ENCODE results near the gene ADCK1. TPM values are rescaled to one million over a fixed set of nuclear protein-coding genes. Genes with fewer than 3 reads are reported as not detected.

The ADCK1 gene
- polyA plus RNA-seq, 2 donors, result 4.4 to 5.2 TPM

- H3K27me3 ChIP-seq (ENCODE audit: control insufficient read depth in 1 of 2, insufficient read depth in 2 of 2, low read length in 2 of 2), result no peaks in the 10 kb centered on the region
- H3K4me1 ChIP-seq (ENCODE audit: control insufficient read depth in 2 of 2, insufficient read depth in 2 of 2, low read length in 1 of 2), result no peaks in the 10 kb centered on the region
- no peaks in the 10 kb centered on the region for H3K9me3 ChIP-seq (ENCODE audit: control insufficient read depth in 2 of 2, insufficient read depth in 1 of 2, low read depth in 1 of 2, low read length in 1 of 2)
- H3K36me3 ChIP-seq (ENCODE audit: control insufficient read depth in 2 of 2, insufficient read depth in 2 of 2, low read length in 1 of 2), result peaks cover 0 to 2% of the 10 kb centered on the region in 2 donors
- 28 to 50% methylated on average over 3 of the region's 3 CpGs for WGBS, 2 donors
- H3K27ac ChIP-seq (ENCODE audit: low read depth in 2 of 2, low read length in 1 of 2), result no peak overlapping the region
- no peak overlapping the region for H3K4me3 ChIP-seq (ENCODE audit: low read depth in 1 of 2, low read length in 2 of 2)
These were observed 32.4 kb downstream of the ADCK1 start for GRCh38 chr14:77832297-77832696.

DNA sequence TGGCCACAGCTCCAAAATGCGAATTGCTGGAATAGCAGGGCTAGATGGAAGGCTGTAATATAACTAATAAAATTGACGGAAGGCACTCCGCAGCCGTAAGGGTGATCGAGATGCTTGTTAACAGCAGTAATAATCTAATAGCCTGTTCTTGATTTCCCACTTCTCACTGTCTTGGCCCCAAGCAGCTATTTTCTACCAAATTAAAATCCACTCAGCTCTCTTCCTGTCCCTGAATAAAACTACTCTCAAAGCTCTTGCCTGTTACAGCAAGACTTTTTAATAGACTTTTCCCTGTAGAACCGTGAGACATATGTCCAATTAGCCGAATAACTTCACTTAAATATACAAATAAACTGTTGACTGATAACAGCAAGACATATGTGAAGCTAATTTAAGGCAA lies 38.0 kb downstream of the ADCK1 start:
- 79 to 89% methylated on average over 7 of the region's 7 CpGs for WGBS, 2 donors
- H3K9me3 ChIP-seq (ENCODE audit: control insufficient read depth in 2 of 2, insufficient read depth in 1 of 2, low read depth in 1 of 2, low read length in 1 of 2), result no peaks in the 10 kb centered on the region

GRCh38 chr14:77838831-77839511 lies 39.1 kb downstream of the ADCK1 start:
- Histone ChIP-seq H3K9me3 (ENCODE audit: control insufficient read depth in 2 of 2, insufficient read depth in 1 of 2, low read depth in 1 of 2, low read length in 1 of 2) (no peaks in the 10 kb centered on the region), H3K4me3 (ENCODE audit: low read depth in 1 of 2, low read length in 2 of 2) (no peak overlapping the region), H3K36me3 (ENCODE audit: control insufficient read depth in 2 of 2, insufficient read depth in 2 of 2, low read length in 1 of 2) (peaks cover 0 to 4% of the 10 kb centered on the region in 2 donors), H3K27ac (ENCODE audit: low read depth in 2 of 2, low read length in 1 of 2) (no peak overlapping the region), H3K4me1 (ENCODE audit: control insufficient read depth in 2 of 2, insufficient read depth in 2 of 2, low read length in 1 of 2) (no peaks in the 10 kb centered on the region), H3K27me3 (ENCODE audit: control insufficient read depth in 1 of 2, insufficient read depth in 2 of 2, low read length in 2 of 2) (no peaks in the 10 kb centered on the region)
- 71 to 73% methylated on average over 8 of the region's 8 CpGs for WGBS, 2 donors

More for the DNA sequence above, 38.0 kb downstream of the ADCK1 start:
- Histone ChIP-seq H3K4me1 (ENCODE audit: control insufficient read depth in 2 of 2, insufficient read depth in 2 of 2, low read length in 1 of 2) (no peaks in the 10 kb centered on the region), H3K4me3 (ENCODE audit: low read depth in 1 of 2, low read length in 2 of 2) (no peak overlapping the region), H3K27me3 (ENCODE audit: control insufficient read depth in 1 of 2, insufficient read depth in 2 of 2, low read length in 2 of 2) (no peaks in the 10 kb centered on the region), H3K27ac (ENCODE audit: low read depth in 2 of 2, low read length in 1 of 2) (no peak overlapping the region), H3K36me3 (ENCODE audit: control insufficient read depth in 2 of 2, insufficient read depth in 2 of 2, low read length in 1 of 2) (peaks cover 0 to 4% of the 10 kb centered on the region in 2 donors)

DNA sequence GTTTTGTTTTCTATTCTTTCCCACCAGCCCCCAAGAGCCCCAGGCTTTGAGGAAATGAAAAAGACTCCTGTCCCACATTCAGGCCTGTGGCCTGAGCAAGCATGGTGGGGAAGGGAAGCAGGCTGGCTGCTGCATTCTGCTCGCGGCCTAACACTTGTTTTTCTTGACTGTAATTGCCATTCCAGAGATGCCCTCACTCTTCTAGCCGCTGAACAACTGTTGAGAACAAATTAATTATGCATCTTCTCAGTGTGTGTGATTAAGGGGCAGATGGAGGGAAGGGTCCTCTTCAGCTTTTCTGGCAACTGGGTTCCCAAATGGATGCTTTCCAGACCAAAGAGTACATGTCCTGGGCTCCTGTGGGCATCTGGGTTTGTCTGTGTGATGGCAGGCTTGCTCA lies 43.3 kb downstream of the ADCK1 start:
- H3K4me3 ChIP-seq (ENCODE audit: low read depth in 1 of 2, low read length in 2 of 2), result no peak overlapping the region
- H3K27me3 ChIP-seq (ENCODE audit: control insufficient read depth in 1 of 2, insufficient read depth in 2 of 2, low read length in 2 of 2), result no peaks in the 10 kb centered on the region
- no peaks in the 10 kb centered on the region for H3K4me1 ChIP-seq (ENCODE audit: control insufficient read depth in 2 of 2, insufficient read depth in 2 of 2, low read length in 1 of 2)
- H3K9me3 ChIP-seq (ENCODE audit: control insufficient read depth in 2 of 2, insufficient read depth in 1 of 2, low read depth in 1 of 2, low read length in 1 of 2), result no peaks in the 10 kb centered on the region
- H3K36me3 ChIP-seq (ENCODE audit: control insufficient read depth in 2 of 2, insufficient read depth in 2 of 2, low read length in 1 of 2), result peaks cover 0 to 2% of the 10 kb centered on the region in 2 donors
- H3K27ac ChIP-seq (ENCODE audit: low read depth in 2 of 2, low read length in 1 of 2), result no peak overlapping the region
- 88 to 91% methylated on average over 3 of the region's 3 CpGs for WGBS, 2 donors

DNA sequence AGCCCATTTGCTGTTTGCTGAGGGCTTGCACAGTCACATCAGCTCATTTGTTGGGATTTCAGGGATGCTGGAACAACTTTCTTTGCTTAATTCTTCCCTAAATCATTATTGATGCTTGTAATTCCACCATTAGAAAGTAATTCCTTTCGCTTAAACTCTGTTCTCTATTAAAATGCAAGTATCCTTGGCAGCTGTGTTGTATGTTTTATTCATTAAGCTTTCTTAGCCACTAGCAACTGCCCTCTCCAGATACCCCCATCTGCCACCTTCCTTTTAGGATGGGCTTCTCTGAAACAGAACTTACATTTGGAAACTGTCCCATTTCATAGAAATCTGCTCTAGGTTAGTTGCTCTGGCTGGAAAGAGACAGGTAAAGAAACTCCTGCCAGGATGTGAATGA lies 43.7 kb downstream of the ADCK1 start:
- Histone ChIP-seq H3K27me3 (ENCODE audit: control insufficient read depth in 1 of 2, insufficient read depth in 2 of 2, low read length in 2 of 2) (no peaks in the 10 kb centered on the region), H3K36me3 (ENCODE audit: control insufficient read depth in 2 of 2, insufficient read depth in 2 of 2, low read length in 1 of 2) (peaks cover 0 to 2% of the 10 kb centered on the region in 2 donors), H3K4me3 (ENCODE audit: low read depth in 1 of 2, low read length in 2 of 2) (no peak overlapping the region), H3K9me3 (ENCODE audit: control insufficient read depth in 2 of 2, insufficient read depth in 1 of 2, low read depth in 1 of 2, low read length in 1 of 2) (no peaks in the 10 kb centered on the region), H3K27ac (ENCODE audit: low read depth in 2 of 2, low read length in 1 of 2) (no peak overlapping the region), H3K4me1 (ENCODE audit: control insufficient read depth in 2 of 2, insufficient read depth in 2 of 2, low read length in 1 of 2) (no peaks in the 10 kb centered on the region)
- 94 to 97% methylated on average over 1 of the region's 1 CpG for WGBS, 2 donors

- H3K9me3 ChIP-seq (ENCODE audit: control insufficient read depth in 2 of 2, insufficient read depth in 1 of 2, low read depth in 1 of 2, low read length in 1 of 2), result no peaks in the 10 kb centered on the region
- H3K4me3 ChIP-seq (ENCODE audit: low read depth in 1 of 2, low read length in 2 of 2), result no peak overlapping the region
- peaks cover 0 to 2% of the 10 kb centered on the region in 2 donors for H3K36me3 ChIP-seq (ENCODE audit: control insufficient read depth in 2 of 2, insufficient read depth in 2 of 2, low read length in 1 of 2)
- H3K27me3 ChIP-seq (ENCODE audit: control insufficient read depth in 1 of 2, insufficient read depth in 2 of 2, low read length in 2 of 2), result no peaks in the 10 kb centered on the region
- no peak overlapping the region for H3K27ac ChIP-seq (ENCODE audit: low read depth in 2 of 2, low read length in 1 of 2)
- no peaks in the 10 kb centered on the region for H3K4me1 ChIP-seq (ENCODE audit: control insufficient read depth in 2 of 2, insufficient read depth in 2 of 2, low read length in 1 of 2)
- 68 to 79% methylated on average over 4 of the region's 4 CpGs for WGBS, 2 donors
These were observed 44.9 kb downstream of the ADCK1 start for GRCh38 chr14:77844802-77845201.

DNA sequence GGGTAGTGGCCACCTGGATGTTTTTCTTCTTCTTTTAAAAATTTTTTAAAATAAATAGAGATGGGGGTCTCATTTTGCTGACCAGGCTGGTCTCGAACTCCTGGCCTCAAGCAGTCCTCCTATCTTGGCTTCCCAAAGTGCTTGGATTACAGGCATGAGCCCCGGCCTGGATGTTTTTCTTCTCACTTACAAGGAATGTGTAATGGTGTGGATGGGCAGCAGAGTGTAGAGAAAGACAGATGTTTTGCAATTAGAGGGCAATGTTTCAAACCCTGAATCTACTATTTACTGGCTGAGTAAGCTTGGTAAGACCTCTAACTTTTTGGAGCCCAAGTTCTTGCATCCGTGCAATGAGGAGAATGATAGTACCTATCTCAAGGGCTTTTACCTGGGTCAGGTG lies 48.1 kb downstream of the ADCK1 start:
- peaks cover 0 to 2% of the 10 kb centered on the region in 2 donors for H3K36me3 ChIP-seq (ENCODE audit: control insufficient read depth in 2 of 2, insufficient read depth in 2 of 2, low read length in 1 of 2)
- H3K27ac ChIP-seq (ENCODE audit: low read depth in 2 of 2, low read length in 1 of 2), result no peak overlapping the region
- H3K9me3 ChIP-seq (ENCODE audit: control insufficient read depth in 2 of 2, insufficient read depth in 1 of 2, low read depth in 1 of 2, low read length in 1 of 2), result no peaks in the 10 kb centered on the region
- no peaks in the 10 kb centered on the region for H3K27me3 ChIP-seq (ENCODE audit: control insufficient read depth in 1 of 2, insufficient read depth in 2 of 2, low read length in 2 of 2)
- H3K4me1 ChIP-seq (ENCODE audit: control insufficient read depth in 2 of 2, insufficient read depth in 2 of 2, low read length in 1 of 2), result no peaks in the 10 kb centered on the region
- WGBS, 2 donors, result 88 to 93% methylated on average over 3 of the region's 3 CpGs
- no peak overlapping the region for H3K4me3 ChIP-seq (ENCODE audit: low read depth in 1 of 2, low read length in 2 of 2)

- Histone ChIP-seq H3K27me3 (ENCODE audit: control insufficient read depth in 1 of 2, insufficient read depth in 2 of 2, low read length in 2 of 2) (no peaks in the 10 kb centered on the region), H3K4me3 (ENCODE audit: low read depth in 1 of 2, low read length in 2 of 2) (no peak overlapping the region), H3K27ac (ENCODE audit: low read depth in 2 of 2, low read length in 1 of 2) (no peak overlapping the region), H3K36me3 (ENCODE audit: control insufficient read depth in 2 of 2, insufficient read depth in 2 of 2, low read length in 1 of 2) (peaks cover 0 to 2% of the 10 kb centered on the region in 2 donors), H3K9me3 (ENCODE audit: control insufficient read depth in 2 of 2, insufficient read depth in 1 of 2, low read depth in 1 of 2, low read length in 1 of 2) (no peaks in the 10 kb centered on the region), H3K4me1 (ENCODE audit: control insufficient read depth in 2 of 2, insufficient read depth in 2 of 2, low read length in 1 of 2) (no peaks in the 10 kb centered on the region)
- 66 to 77% methylated on average over 1 of the region's 1 CpG for WGBS, 2 donors
These were observed 49.8 kb downstream of the ADCK1 start for GRCh38 chr14:77849711-77850110.

DNA sequence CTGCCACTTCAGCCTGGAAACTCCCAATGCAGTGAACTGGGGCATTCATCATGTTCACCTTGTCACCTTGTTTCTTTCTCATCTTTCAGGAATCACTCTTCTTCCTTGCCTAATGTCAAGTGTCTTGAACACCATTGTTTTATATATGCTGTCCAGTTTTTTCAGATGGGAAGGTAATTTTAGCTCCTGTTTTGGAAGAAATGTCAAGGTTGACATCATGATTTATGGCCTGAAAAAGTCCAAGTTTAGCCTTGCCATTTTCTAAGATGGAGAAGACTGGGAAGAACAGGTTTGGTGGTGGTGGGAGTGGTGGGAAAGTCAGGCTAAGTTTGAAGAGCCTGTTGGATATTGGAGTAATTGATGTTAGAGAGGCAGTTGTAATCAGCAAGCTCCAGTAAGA lies 54.0 kb downstream of the ADCK1 start:
- no peaks in the 10 kb centered on the region for H3K9me3 ChIP-seq (ENCODE audit: control insufficient read depth in 2 of 2, insufficient read depth in 1 of 2, low read depth in 1 of 2, low read length in 1 of 2)
- no peaks in the 10 kb centered on the region for H3K4me1 ChIP-seq (ENCODE audit: control insufficient read depth in 2 of 2, insufficient read depth in 2 of 2, low read length in 1 of 2)
- H3K27me3 ChIP-seq (ENCODE audit: control insufficient read depth in 1 of 2, insufficient read depth in 2 of 2, low read length in 2 of 2), result no peaks in the 10 kb centered on the region
- no peak overlapping the region for H3K27ac ChIP-seq (ENCODE audit: low read depth in 2 of 2, low read length in 1 of 2)
- no peak overlapping the region for H3K4me3 ChIP-seq (ENCODE audit: low read depth in 1 of 2, low read length in 2 of 2)
- H3K36me3 ChIP-seq (ENCODE audit: control insufficient read depth in 2 of 2, insufficient read depth in 2 of 2, low read length in 1 of 2), result no peaks in the 10 kb centered on the region

DNA sequence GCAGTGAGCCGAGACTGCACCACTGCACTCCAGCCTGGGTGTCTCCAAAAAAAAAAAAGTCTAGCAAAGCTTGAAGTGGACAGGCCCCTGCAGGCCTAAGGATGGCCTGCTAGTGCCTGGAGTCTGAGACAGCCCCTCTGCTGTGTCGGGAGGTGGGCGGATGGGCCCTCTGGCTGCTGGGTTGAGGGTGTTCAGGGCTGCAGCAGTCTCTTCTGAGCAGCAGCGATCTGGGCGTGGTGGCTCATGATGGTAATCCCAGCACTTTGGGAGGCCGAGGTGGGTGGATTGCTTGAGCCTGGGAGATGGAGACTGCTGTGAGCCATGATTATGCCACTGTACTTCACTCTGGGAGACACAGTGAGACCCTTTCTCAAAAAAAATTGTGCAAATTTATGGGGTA lies 57.0 kb downstream of the ADCK1 start:
- WGBS, 2 donors, result 86 to 96% methylated on average over 6 of the region's 6 CpGs
- no peak overlapping the region for H3K4me3 ChIP-seq (ENCODE audit: low read depth in 1 of 2, low read length in 2 of 2)
- H3K27me3 ChIP-seq (ENCODE audit: control insufficient read depth in 1 of 2, insufficient read depth in 2 of 2, low read length in 2 of 2), result no peaks in the 10 kb centered on the region
- no peaks in the 10 kb centered on the region for H3K36me3 ChIP-seq (ENCODE audit: control insufficient read depth in 2 of 2, insufficient read depth in 2 of 2, low read length in 1 of 2)
- H3K9me3 ChIP-seq (ENCODE audit: control insufficient read depth in 2 of 2, insufficient read depth in 1 of 2, low read depth in 1 of 2, low read length in 1 of 2), result no peaks in the 10 kb centered on the region
- H3K4me1 ChIP-seq (ENCODE audit: control insufficient read depth in 2 of 2, insufficient read depth in 2 of 2, low read length in 1 of 2), result no peaks in the 10 kb centered on the region
- H3K27ac ChIP-seq (ENCODE audit: low read depth in 2 of 2, low read length in 1 of 2), result no peak overlapping the region
